Body of pancreas (tissue), 4 donors: ENCODE measurements around the gene HCCS. TPM values are rescaled to one million over a fixed set of nuclear protein-coding genes. Genes with fewer than 3 reads are reported as not detected.

Source experiments
- ATAC-seq: fragments of 150-250 bp; one replicate; pipeline ENCODE4 v1.9.1; 2016
- DNase-seq, 4 donors: peaks; one replicate each; pipeline ENCODE4 v3.0.0-alpha.2; 2019
- H3K27ac ChIP-seq, 4 donors: fragments of 200-600 bp; sonication (generic); 1 replicate in 3 of 4; 2 replicates in 1 of 4; pipeline versions ENCODE4 v1.5.1 to v1.6.1; 2016 to 2019; ENCODE audit warnings: mild to moderate bottlenecking in 1 of 4, mixed read lengths in 1 of 4, moderate library complexity in 1 of 4
- H3K27me3 ChIP-seq, 2 donors: fragments of 200-600 bp; sonication (generic); one replicate each; pipeline ENCODE4 v1.6.0; 2016; ENCODE audit warnings: mild to moderate bottlenecking in 1 of 2
- H3K36me3 ChIP-seq, 2 donors: fragments of 200-600 bp; sonication (generic); replicated peaks in 1 of 2; 2 replicates each; pipeline ENCODE4 v1.5.1; 2016; ENCODE audit warnings: low read depth in 2 of 2; ENCODE audit not compliant: insufficient read depth in 1 of 2
- H3K4me1 ChIP-seq: fragments of 200-600 bp; sonication (generic); one replicate; pipeline ENCODE4 v1.6.0; 2016
- H3K4me3 ChIP-seq, 2 donors: fragments of 200-600 bp; sonication (generic); 1 replicate in 1 of 2; 2 replicates in 1 of 2; pipeline ENCODE4 v1.5.1; 2016 to 2019
- H3K9me3 ChIP-seq, 3 donors: fragments of 200-600 bp; sonication (generic); 1 replicate in 2 of 3; 2 replicates in 1 of 3; pipeline ENCODE4 v1.5.1; 2016
- CTCF ChIP-seq, 7 experiments: fragments of 450-650 bp in 4 of 7; fragments of 200-600 bp in 3 of 7; sonication (generic) in 3 of 7; IDR thresholded peaks; one replicate each; pipeline ENCODE4 v1.5.1; 2016 to 2019; ENCODE audit warnings: antibody characterized with exemption in 7 of 7
- POLR2A ChIP-seq, 3 donors: fragments of 450-650 bp; IDR thresholded peaks; one replicate each; pipeline ENCODE4 v1.6.1; 2016; ENCODE audit warnings: antibody characterized with exemption in 3 of 3, mild to moderate bottlenecking in 2 of 3
- WGBS, 2 donors: methylation state at CpG; one replicate each; pipeline ENCODE4 v1.1.5; 2017; 5-methylcytosine and 5-hydroxymethylcytosine counted together
- intact Hi-C: fragments of 100-400 bp; cut with DNase I; formaldehyde crosslinking; loops from one replicate; pipeline ENCODE4 v1.15.1; 2023
- small RNA-seq: library from RNA; depleted of rRNA; stranded (forward); fragments of <200 nt; gene quantifications from one replicate; pipeline ENCODE3, GENCODE V24; 2016
- total RNA-seq, 2 donors: library from RNA; depleted of rRNA; stranded (reverse); fragments of >200 nt; gene quantifications; one replicate each; pipeline ENCODE4 v1.1.0, GENCODE V29; 2016

Gene HCCS
- total RNA-seq, 2 donors from 2014 or later, result 4.4 to 7.3 TPM

GRCh38 chrX:11172415-11172814 lies 61.3 kb downstream of the HCCS start:
- H3K4me3 ChIP-seq, result no peak overlapping the region
- H3K27me3 ChIP-seq, result no peaks in the 10 kb centered on the region
- 78 to 92% methylated on average over 4 of the region's 4 CpGs for WGBS, 2 donors
- no peak for TF ChIP-seq CTCF (IDR thresholded peaks at IDR 0.05)
- TF ChIP-seq POLR2A (IDR thresholded peaks at IDR 0.05), result no peak
- no peak overlapping the region for H3K27ac ChIP-seq
- ATAC-seq (no peak), DNase-seq (no peak)
- no peaks in the 10 kb centered on the region for H3K4me1 ChIP-seq
- intact Hi-C loops, result no loop called here
- H3K9me3 ChIP-seq, result no peaks in the 10 kb centered on the region
- no peaks in the 10 kb centered on the region for H3K36me3 ChIP-seq

Small RNA genes within 50 kb of the gene (small RNA-seq; reads per million reads assigned to genes)
- gene RF00019 (not detected), gene RF02271 (not detected)

Other genes with a start within 250 kb of the HCCS start
- not detected for gene AMELX, start 182.1 kb downstream of the HCCS start, total RNA-seq